A549 (cell line): ENCODE results near the gene NEURL3. TPM values are rescaled to one million over a fixed set of nuclear protein-coding genes. Genes with fewer than 3 reads are reported as not detected.

ENCODE experiments used
- ATAC-seq, 2 experiments: fragments of 200-7000 bp in 1 of 2; fragments of >200 bp in 1 of 2; cut with Nextera tagmentation in 1 of 2; cut with Tn5 transposase in 1 of 2; 3 replicates each; pipeline versions ENCODE4 v1.8.0 to v1.9.1; 2018 to 2020; ENCODE audit warnings: mild to moderate bottlenecking in 1 of 2, moderate library complexity in 1 of 2
- CTCF ChIA-PET: fragments of 300-600 bp; sonication (Branson Sonifier 250); formaldehyde crosslinking; extraction: SDS; loops from one replicate; lab custom pipeline; 2021; ENCODE audit warnings: antibody characterized with exemption, inconsistent platforms; lab: Yijun Ruan, JAX
- POLR2A ChIA-PET: fragments of 350-600 bp; formaldehyde crosslinking; extraction: SDS; loops from one replicate; lab custom pipeline; 2021; ENCODE audit warnings: antibody characterized with exemption, inconsistent platforms; lab: Yijun Ruan, JAX
- DNase-seq, 2 experiments: peaks; one replicate each; pipeline versions ENCODE4 v3.0.0 to v3.0.0-alpha.2; 2011 to 2016; ENCODE audit warnings: low read depth in 1 of 2, low spot score in 1 of 2
- FAIRE-seq: peaks from 2 replicates; lab custom pipeline; 2011; peaks lifted over from hg19 to GRCh38; lab: Jason Lieb, UNC
- H3K27ac ChIP-seq, 2 experiments: fragments of >200 bp; sonication (Bioruptor Twin); formaldehyde crosslinking; 3 replicates each; pipeline ENCODE4 v1.5.1; 2016 to 2017
- H3K4me1 ChIP-seq: fragments of >200 bp; sonication (Bioruptor Twin); formaldehyde crosslinking; 3 replicates; pipeline ENCODE4 v1.6.1; 2016
- H3K4me2 ChIP-seq: fragments of >200 bp; sonication (Bioruptor Twin); formaldehyde crosslinking; 3 replicates; pipeline ENCODE4 v1.6.1; 2016
- H3K4me3 ChIP-seq: fragments of >200 bp; sonication (Bioruptor Twin); formaldehyde crosslinking; 3 replicates; pipeline ENCODE4 v1.5.1; 2016
- H3K9me3 ChIP-seq: fragments of >200 bp; sonication (Bioruptor Twin); formaldehyde crosslinking; 3 replicates; pipeline ENCODE4 v1.6.1; 2016
- CBX2 ChIP-seq: fragments of 200-600 bp; sonication (generic); IDR thresholded peaks from 2 replicates; pipeline ENCODE4 v1.6.1; 2016; ENCODE audit warnings: low read depth, mild to moderate bottlenecking, borderline replicate concordance
- CBX8 ChIP-seq: fragments of 200-600 bp; sonication (generic); IDR thresholded peaks from 2 replicates; pipeline ENCODE4 v1.6.1; 2016
- EHF ChIP-seq: fragments of 250-450 bp; sonication (Bioruptor Pico); IDR thresholded peaks from 2 replicates; pipeline ENCODE4 v1.5.0; 2020; ENCODE audit warnings: mild to moderate bottlenecking
- ESRRA ChIP-seq: fragments of 150-350 bp; IDR thresholded peaks from 2 replicates; pipeline ENCODE4 v1.6.1; 2014; ENCODE audit warnings: mild to moderate bottlenecking, low read length, borderline replicate concordance
- HDAC2 ChIP-seq: fragments of 200-600 bp; sonication (generic); IDR thresholded peaks from 2 replicates; pipeline ENCODE4 v1.6.1; 2016
- HOXA7 ChIP-seq: fragments of 250-450 bp; sonication (Bioruptor Pico); IDR thresholded peaks from 2 replicates; pipeline ENCODE4 v1.5.0; 2020; ENCODE audit warnings: mild to moderate bottlenecking, moderate library complexity
- HOXB5 ChIP-seq: fragments of 250-450 bp; sonication (Bioruptor Pico); IDR thresholded peaks from 2 replicates; pipeline ENCODE4 v1.5.0; 2020; ENCODE audit warnings: mild to moderate bottlenecking, moderate library complexity
- KDM1A ChIP-seq: fragments of 200-600 bp; sonication (generic); IDR thresholded peaks from 2 replicates; pipeline ENCODE4 v1.6.1; 2016; ENCODE audit warnings: low read depth, mild to moderate bottlenecking
- NFE2L2 ChIP-seq: fragments of 150-350 bp; conservative IDR thresholded peaks from 2 replicates; pipeline ENCODE4 v1.6.1; 2014; ENCODE audit warnings: low read length
- POLR2A ChIP-seq: IDR thresholded peaks from 2 replicates; pipeline ENCODE4 v1.6.1; 2012; ENCODE audit warnings: mild to moderate bottlenecking, low read length
- POLR2AphosphoS2 ChIP-seq: conservative IDR thresholded peaks from 2 replicates; pipeline ENCODE4 v1.6.1; 2012; ENCODE audit warnings: low read length, improper control_type of control experiment, inconsistent platforms
- RNF2 ChIP-seq: fragments of 200-600 bp; sonication (generic); IDR thresholded peaks from 2 replicates; pipeline ENCODE4 v1.6.1; 2016; ENCODE audit warnings: low read depth, mild to moderate bottlenecking, antibody characterized with exemption, moderate library complexity, borderline replicate concordance
- ZNF302 ChIP-seq: fragments of 250-450 bp; sonication (Bioruptor Pico); IDR thresholded peaks from 2 replicates; pipeline ENCODE4 v1.9.0; 2021; ENCODE audit warnings: inconsistent platforms, mild to moderate bottlenecking, moderate library complexity
- ZSCAN20 ChIP-seq: fragments of 250-450 bp; sonication (Bioruptor Pico); IDR thresholded peaks from 2 replicates; pipeline ENCODE4 v1.8.0; 2022; ENCODE audit warnings: mild to moderate bottlenecking, moderate library complexity
- WGBS: methylation state at CpG from one replicate; pipeline ENCODE4 v1.1.6; 2017; ENCODE audit errors: missing lambda C conversion rate; 5-methylcytosine and 5-hydroxymethylcytosine counted together
- polyA plus RNA-seq, 4 experiments: library from polyadenylated mRNA; depleted of rRNA in 3 of 4; stranded (reverse); fragments of >200 nt; fragmentation: RNase III in 1 of 4; extraction: RNeasy Plus Mini Kit Qiagen cat#74134 plus additional on column Dnase treatment in 1 of 4; gene quantifications; 2 replicates in 3 of 4; 3 replicates in 1 of 4; pipeline ENCODE4 v1.2.3, GENCODE V29; 2011 to 2017
- TF ChIP-seq, protein P1 (sequence below): fragments of 250-450 bp; sonication (Bioruptor Pico); IDR thresholded peaks from 2 replicates; pipeline ENCODE4 v1.5.0; 2020; ENCODE audit warnings: low read depth, mild to moderate bottlenecking, moderate library complexity
- TF ChIP-seq, protein P2 (sequence below): IDR thresholded peaks from 2 replicates; pipeline ENCODE4 v1.6.1; 2012
- TF ChIP-seq, protein P3 (sequence below): fragments of >200 bp; sonication (Bioruptor Twin); formaldehyde crosslinking; IDR thresholded peaks from 2 replicates; pipeline ENCODE4 v1.6.1; 2016
- TF ChIP-seq, protein P4 (sequence below): fragments of >200 bp; sonication (Bioruptor Twin); formaldehyde crosslinking; IDR thresholded peaks from 3 replicates; pipeline ENCODE4 v1.5.1; 2016
- TF ChIP-seq, protein P5 (sequence below): fragments of 200-600 bp; sonication (generic); IDR thresholded peaks from 2 replicates; pipeline ENCODE4 v1.6.1; 2016; ENCODE audit warnings: antibody characterized with exemption, mild to moderate bottlenecking, moderate library complexity

The NEURL3 gene
- polyA plus RNA-seq, 2 of the 4 experiments (the other 2 are of a cell fraction) = 0.28 to 0.44 TPM

DNA sequence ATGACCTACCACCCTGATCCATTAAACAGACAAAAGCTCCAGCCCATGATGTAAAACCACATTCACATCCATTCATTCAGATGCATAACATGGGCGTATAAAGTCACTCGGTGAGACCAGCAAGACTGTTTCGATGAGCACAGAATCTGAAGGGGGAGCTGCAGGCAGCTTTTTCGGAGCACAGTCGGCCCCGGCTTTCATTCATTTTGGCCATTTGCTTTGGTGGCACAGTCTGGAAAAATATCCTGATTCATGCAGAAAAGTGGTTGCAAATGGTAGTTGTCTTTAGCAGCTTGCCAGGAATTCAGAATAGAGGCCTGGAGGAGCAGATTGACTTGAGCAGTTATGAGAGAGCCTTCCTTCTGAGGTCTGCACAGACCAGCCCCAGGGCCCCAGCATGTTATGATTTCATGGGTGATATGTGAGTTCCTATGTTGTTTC, 42.6 kb upstream of the NEURL3 start:
- FAIRE-seq = no peak

DNA sequence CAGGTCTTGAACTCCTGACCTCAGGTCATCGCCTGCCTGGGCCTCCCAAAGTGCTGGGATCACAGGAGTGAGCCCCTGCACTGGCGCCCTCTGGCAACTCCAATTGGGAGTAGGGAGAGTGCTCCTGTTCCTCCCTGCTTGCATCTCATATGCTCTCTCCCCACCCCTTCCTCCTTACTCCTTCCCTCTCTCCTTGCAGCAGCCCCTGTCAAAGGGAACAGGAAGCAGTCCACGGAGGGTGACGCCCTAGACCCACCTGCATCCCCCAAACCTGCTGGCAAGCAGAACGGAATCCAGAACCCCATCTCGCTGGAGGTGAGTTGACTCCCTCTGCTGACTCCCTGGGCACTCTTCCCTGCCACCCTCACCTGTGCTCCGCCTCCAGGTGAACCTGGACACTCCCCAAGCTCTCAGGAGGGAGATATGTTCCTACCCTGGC, 42.1 kb upstream of the NEURL3 start:
- no peak for FAIRE-seq

More for the DNA sequence above, 42.6 kb upstream of the NEURL3 start:
- ATAC-seq (no peak), DNase-seq (no peak)
- Histone ChIP-seq H3K9me3 (no peaks in the 10 kb centered on the region), H3K27ac (no peak overlapping the region), H3K4me1 (peaks cover 11% of the 10 kb centered on the region; the same call in 2 of the 3 replicates), H3K4me2 (no peak overlapping the region), H3K4me3 (no peak overlapping the region)
- ChIA-PET POLR2A (no interaction called here), CTCF (interaction anchor here (0.6 to 12.0 kb wide), 11 partner anchors 10 to 431 kb away, joined by 3 to 186 read pairs (median 3); partner anchors contain the start of gene CNNM4)
- WGBS = 90% methylated on average over 6 of the region's 6 CpGs
- TF ChIP-seq ZSCAN20 = no peak
- TF ChIP-seq HOXB5 (CRISPR knock-in tag) = no peak
- TF ChIP-seq EHF = no peak
- no peak for TF ChIP-seq CBX2
- TF ChIP-seq KDM1A = no peak
- no peak for TF ChIP-seq HOXA7 (CRISPR knock-in tag)
- TF ChIP-seq, protein P1, sequence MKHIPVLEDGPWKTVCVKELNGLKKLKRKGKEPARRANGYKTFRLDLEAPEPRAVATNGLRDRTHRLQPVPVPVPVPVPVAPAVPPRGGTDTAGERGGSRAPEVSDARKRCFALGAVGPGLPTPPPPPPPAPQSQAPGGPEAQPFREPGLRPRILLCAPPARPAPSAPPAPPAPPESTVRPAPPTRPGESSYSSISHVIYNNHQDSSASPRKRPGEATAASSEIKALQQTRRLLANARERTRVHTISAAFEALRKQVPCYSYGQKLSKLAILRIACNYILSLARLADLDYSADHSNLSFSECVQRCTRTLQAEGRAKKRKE (CRISPR knock-in tag) = no peak

DNA sequence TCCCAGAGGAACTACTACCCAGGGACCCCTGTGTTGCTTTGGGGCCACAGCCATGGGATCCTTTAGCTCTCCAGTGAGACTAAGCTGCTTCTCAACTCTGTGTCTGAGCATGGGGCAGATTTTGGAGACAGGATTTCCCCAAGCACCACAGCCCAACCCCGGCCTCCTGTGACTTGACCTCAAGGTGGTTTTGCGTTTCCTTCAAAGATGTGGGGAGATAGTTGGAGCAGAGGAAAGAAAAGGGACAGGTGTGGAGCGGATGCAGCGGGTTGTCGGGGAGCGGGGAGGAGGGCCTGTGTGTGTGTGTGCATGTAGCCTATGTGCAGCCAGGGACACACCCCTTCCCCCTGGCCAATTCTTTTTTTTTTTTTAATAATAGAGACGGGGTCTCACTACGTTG, 41.6 kb upstream of the NEURL3 start:
- ChIA-PET CTCF (interaction anchor here (0.6 to 11.9 kb wide), 3 partner anchors 215 to 331 kb away, joined by 4 to 186 read pairs (median 81); partner anchors contain the start of gene CNNM4), POLR2A (no interaction called here)
- 92% methylated on average over 8 of the region's 8 CpGs for WGBS
- H3K27ac ChIP-seq = no peak overlapping the region
- ATAC-seq (no peak), FAIRE-seq (no peak), DNase-seq (no peak)
- no peak overlapping the region for H3K4me2 ChIP-seq
- H3K9me3 ChIP-seq = no peaks in the 10 kb centered on the region
- H3K4me1 ChIP-seq = peaks cover 11% of the 10 kb centered on the region; the same call in 2 of the 3 replicates
- H3K4me3 ChIP-seq = no peak overlapping the region
- TF ChIP-seq HDAC2 (no peak), ZSCAN20 (no peak), EHF (no peak), ESRRA (no peak), ZNF302 (CRISPR knock-in tag) (no peak), CBX8 (no peak), POLR2A (no peak), NFE2L2 (no peak)
- TF ChIP-seq, protein P2, sequence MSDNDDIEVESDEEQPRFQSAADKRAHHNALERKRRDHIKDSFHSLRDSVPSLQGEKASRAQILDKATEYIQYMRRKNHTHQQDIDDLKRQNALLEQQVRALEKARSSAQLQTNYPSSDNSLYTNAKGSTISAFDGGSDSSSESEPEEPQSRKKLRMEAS = no peak
- TF ChIP-seq, protein P3, sequence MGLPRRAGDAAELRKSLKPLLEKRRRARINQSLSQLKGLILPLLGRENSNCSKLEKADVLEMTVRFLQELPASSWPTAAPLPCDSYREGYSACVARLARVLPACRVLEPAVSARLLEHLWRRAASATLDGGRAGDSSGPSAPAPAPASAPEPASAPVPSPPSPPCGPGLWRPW = no peak
- TF ChIP-seq, protein P4, sequence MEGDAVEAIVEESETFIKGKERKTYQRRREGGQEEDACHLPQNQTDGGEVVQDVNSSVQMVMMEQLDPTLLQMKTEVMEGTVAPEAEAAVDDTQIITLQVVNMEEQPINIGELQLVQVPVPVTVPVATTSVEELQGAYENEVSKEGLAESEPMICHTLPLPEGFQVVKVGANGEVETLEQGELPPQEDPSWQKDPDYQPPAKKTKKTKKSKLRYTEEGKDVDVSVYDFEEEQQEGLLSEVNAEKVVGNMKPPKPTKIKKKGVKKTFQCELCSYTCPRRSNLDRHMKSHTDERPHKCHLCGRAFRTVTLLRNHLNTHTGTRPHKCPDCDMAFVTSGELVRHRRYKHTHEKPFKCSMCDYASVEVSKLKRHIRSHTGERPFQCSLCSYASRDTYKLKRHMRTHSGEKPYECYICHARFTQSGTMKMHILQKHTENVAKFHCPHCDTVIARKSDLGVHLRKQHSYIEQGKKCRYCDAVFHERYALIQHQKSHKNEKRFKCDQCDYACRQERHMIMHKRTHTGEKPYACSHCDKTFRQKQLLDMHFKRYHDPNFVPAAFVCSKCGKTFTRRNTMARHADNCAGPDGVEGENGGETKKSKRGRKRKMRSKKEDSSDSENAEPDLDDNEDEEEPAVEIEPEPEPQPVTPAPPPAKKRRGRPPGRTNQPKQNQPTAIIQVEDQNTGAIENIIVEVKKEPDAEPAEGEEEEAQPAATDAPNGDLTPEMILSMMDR = no peak

More for the DNA sequence above, 42.1 kb upstream of the NEURL3 start:
- DNase-seq (no peak), ATAC-seq (no peak)
- ChIA-PET POLR2A (no interaction called here), CTCF (interaction anchor here (0.9 to 12.0 kb wide), 6 partner anchors 10 to 404 kb away, joined by 3 to 186 read pairs (median 42); partner anchors contain the start of gene CNNM4)
- Histone ChIP-seq H3K4me1 (peaks cover 11% of the 10 kb centered on the region; the same call in 2 of the 3 replicates), H3K9me3 (no peaks in the 10 kb centered on the region), H3K4me2 (no peak overlapping the region), H3K27ac (no peak overlapping the region), H3K4me3 (no peak overlapping the region)
- 90% methylated on average over 7 of the region's 7 CpGs for WGBS
- TF ChIP-seq RNF2 (no peak), POLR2AphosphoS2 (no peak), HOXB5 (CRISPR knock-in tag) (no peak)
- TF ChIP-seq, protein P4 = no peak
- TF ChIP-seq, protein P5, sequence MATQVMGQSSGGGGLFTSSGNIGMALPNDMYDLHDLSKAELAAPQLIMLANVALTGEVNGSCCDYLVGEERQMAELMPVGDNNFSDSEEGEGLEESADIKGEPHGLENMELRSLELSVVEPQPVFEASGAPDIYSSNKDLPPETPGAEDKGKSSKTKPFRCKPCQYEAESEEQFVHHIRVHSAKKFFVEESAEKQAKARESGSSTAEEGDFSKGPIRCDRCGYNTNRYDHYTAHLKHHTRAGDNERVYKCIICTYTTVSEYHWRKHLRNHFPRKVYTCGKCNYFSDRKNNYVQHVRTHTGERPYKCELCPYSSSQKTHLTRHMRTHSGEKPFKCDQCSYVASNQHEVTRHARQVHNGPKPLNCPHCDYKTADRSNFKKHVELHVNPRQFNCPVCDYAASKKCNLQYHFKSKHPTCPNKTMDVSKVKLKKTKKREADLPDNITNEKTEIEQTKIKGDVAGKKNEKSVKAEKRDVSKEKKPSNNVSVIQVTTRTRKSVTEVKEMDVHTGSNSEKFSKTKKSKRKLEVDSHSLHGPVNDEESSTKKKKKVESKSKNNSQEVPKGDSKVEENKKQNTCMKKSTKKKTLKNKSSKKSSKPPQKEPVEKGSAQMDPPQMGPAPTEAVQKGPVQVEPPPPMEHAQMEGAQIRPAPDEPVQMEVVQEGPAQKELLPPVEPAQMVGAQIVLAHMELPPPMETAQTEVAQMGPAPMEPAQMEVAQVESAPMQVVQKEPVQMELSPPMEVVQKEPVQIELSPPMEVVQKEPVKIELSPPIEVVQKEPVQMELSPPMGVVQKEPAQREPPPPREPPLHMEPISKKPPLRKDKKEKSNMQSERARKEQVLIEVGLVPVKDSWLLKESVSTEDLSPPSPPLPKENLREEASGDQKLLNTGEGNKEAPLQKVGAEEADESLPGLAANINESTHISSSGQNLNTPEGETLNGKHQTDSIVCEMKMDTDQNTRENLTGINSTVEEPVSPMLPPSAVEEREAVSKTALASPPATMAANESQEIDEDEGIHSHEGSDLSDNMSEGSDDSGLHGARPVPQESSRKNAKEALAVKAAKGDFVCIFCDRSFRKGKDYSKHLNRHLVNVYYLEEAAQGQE = no peak
